Astrocyte of the spinal cord (primary cell): ENCODE measurements around the gene NELFB.

ENCODE experiments used
- DNase-seq: peaks from one replicate; pipeline ENCODE4 v3.0.0; 2011; ENCODE audit warnings: low read depth, low spot score
- H3K4me3 ChIP-seq: 2 replicates; pipeline ENCODE4 v1.5.1; 2011; ENCODE audit warnings: low read depth, mild to moderate bottlenecking, low read length, moderate library complexity
- in situ Hi-C: cut with HindIII; loops from 2 replicates; pipeline ENCODE4 v1.10.0; 2017; ENCODE audit warnings: low sequenced_read_pairs
- TF ChIP-seq, protein P1 (sequence below): IDR thresholded peaks from 2 replicates; pipeline ENCODE4 v1.5.1; 2012; ENCODE audit warnings: low read depth, mild to moderate bottlenecking, low read length, inconsistent platforms

NELFB gene

DNA sequence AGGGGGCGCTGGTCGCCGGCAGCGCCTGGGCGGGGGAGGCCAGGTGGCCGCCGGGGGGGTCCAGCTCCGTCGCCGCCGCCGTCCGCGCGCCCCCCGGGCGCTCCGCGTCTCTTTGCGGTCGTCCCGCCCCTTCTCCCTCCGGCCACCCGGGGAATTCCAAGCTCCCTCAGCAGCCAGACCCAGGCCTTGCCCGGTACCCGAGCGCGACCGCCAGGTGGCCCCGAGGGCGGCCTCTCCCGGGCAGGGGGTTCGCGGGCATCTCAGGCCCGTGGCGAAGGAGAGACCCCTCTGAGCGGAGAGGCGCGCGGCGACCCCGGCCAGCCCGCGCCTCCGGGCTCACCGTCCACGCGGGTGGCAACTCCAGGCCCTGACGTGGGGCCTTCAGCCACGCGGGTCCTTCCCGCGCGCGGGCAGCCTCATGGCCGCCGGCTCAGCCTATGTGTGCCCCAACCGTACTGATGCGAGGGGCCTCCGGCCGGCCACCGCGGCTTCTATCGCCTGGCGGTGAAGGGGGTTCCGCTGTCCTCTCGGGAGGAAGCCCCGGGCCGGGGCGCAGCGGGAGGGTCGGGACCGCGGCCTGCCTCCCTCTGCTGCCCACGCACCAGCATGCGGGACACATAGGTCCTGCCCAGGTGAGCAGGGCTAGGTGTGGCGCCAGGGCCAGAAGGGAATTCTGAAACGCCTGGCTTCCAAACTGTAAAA is 47.5 kb downstream of the NELFB start:
- in situ Hi-C loops = no loop called here
- DNase-seq = peak; percentile 35
- TF ChIP-seq, protein P1, sequence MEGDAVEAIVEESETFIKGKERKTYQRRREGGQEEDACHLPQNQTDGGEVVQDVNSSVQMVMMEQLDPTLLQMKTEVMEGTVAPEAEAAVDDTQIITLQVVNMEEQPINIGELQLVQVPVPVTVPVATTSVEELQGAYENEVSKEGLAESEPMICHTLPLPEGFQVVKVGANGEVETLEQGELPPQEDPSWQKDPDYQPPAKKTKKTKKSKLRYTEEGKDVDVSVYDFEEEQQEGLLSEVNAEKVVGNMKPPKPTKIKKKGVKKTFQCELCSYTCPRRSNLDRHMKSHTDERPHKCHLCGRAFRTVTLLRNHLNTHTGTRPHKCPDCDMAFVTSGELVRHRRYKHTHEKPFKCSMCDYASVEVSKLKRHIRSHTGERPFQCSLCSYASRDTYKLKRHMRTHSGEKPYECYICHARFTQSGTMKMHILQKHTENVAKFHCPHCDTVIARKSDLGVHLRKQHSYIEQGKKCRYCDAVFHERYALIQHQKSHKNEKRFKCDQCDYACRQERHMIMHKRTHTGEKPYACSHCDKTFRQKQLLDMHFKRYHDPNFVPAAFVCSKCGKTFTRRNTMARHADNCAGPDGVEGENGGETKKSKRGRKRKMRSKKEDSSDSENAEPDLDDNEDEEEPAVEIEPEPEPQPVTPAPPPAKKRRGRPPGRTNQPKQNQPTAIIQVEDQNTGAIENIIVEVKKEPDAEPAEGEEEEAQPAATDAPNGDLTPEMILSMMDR = peak; percentile 56
- peak overlapping the region; percentile 20 for H3K4me3 ChIP-seq

DNA sequence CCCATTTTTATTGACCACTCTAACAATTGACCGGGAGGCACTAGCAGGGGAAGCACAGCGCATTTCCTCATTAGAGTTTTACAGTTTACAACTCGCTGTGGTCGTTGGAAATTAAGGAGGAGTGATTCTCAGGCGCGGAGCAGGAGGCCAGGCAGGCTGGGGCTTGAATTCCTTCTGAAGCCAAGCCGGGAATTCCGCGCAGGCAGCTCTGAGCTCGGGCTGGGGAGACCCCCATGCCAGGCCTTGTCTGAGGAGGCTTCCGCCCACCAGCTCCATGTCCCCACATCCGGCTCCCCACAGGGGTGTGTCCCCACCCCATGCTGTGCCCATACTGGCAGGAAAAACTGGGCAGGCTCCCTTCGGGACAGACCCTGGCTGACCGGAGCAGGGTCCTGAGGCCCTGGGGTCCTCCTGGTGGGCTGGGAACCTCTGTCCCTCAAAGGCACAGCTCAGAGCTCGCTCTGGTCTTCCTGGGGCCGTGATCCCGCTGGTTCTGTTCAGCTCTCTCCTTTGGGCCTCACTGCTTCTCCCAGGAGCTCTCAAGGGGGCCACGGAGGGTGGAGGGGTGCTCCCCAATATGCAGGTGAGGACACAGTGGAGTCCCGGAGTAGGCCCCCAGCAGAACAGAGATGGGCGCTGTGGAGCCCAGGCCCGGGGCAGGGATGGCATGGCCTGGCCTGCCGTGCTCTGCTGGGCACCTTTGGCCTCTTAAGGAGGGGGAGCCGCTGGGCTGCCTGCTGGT is 48.2 kb downstream of the NELFB start:
- in situ Hi-C loops = no loop called here
- H3K4me3 ChIP-seq = no peak overlapping the region
- no peak for DNase-seq
- TF ChIP-seq, protein P1 = no peak

DNA sequence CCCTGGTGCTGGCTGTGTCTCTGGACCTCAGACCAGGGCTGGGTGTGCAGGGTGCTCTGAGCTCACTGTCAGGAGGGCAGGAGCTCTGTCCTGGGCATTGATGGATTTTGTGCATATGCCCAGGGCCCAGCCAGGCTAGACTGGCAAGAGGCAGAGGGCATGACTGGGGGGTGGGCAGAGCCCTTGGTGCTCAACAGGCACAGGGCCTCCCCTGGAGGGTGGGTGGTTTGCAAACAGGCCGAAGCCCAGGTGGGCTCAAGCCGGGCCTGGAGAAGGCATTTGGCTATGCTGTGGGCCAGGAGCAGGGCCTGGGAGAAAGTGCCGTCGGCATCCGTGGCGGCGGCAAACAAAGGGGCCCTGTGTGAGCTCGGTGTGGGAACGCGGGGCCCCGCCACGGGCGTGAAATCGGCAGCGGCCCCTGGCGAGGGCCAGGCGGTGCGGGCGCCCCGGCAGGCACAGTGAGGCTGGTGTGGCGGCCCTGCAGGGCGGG is 48.8 kb downstream of the NELFB start:
- no peak overlapping the region for H3K4me3 ChIP-seq
- no peak for DNase-seq
- TF ChIP-seq, protein P1 = no peak
- in situ Hi-C loops = no loop called here

DNA sequence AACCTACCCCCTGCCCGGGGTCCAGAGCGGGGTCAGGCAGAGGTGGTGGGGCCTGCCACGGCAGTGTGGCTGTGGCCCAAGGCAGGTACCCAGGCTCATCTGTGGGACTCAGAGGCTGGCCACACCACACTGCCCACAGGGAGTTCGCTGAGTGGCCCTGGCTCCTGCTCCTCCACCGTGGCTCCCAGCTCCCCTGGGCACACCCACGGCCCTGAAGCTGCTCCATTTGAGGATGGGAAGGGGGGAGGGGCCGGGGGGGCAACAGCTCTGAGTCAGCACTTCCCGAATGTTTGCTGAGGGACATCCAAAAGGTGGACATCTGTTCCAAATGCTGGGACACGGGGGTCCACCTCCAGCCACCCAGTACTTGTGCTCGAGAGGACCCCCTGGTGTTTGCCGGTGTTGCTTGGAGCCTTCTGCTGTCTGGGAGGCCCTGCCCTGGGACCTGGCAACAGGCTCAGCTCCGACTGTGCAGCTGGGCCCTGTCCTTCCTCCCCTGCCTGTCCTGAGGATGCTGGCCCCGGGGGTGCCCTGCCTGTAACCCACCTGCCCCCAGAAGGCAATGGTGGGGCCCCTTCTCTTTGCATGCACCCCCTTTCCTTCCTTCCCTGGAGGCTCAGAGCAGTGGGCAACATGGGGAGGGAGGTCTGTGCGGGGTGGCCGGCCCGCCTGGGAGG is 49.4 kb downstream of the NELFB start:
- no peak for DNase-seq
- no peak overlapping the region for H3K4me3 ChIP-seq
- TF ChIP-seq, protein P1 = no peak
- in situ Hi-C loops = no loop called here

DNA sequence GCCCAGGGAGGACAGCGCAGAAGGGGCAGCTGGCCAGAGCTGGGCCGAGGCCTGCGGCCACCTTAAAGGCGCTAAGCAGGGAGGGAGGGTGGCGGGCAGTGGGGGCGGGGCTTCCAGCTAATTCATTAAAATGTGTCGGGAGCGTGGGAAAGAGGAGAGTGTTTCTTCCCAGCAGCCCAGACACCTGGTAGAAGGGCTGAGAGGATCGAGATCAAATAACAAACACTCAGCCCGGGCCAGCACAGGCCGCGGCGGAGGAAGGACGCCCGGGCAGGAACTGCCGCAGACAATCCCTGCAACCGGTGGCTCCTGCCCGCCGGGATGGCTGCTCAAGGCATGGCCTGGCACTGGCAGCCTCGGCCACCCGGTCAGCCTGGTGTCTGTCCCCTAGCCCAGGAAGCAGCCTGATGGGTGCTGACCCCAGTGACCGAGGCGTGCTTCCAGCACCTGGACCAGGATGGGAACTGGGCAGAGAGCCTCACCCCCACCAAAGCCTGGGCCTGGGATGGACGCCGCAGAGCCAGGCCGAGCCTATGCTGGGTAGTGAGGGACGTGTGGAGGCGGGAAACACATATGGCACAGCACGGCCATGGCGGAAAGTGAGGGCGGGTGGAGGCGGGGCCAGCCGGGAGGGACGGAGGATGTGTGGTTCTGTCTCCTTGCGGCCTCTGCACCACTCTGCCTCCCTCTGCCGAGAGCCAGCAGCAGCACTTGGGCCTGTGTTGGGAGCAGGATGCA is 50.1 kb downstream of the NELFB start:
- in situ Hi-C loops = no loop called here
- TF ChIP-seq, protein P1 = peak; percentile 19
- no peak overlapping the region for H3K4me3 ChIP-seq
- DNase-seq = peak; percentile 39

DNA sequence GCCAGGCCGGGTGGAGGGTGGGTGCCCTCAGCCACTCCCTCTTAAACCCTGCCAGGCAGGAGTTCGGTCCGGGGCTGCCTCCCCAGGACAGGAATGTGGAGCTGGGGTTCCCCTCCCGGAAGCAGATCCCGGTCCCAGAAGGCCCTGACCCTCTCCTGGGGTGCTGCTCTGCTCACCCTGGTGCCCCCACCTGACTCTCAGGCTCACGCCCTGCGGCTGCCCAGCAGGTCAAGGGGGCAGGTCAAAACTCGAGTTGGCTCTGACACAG is 50.6 kb downstream of the NELFB start:
- H3K4me3 ChIP-seq = no peak overlapping the region

More for the DNA sequence above, 50.6 kb downstream of the NELFB start:
- TF ChIP-seq, protein P1 = no peak
- in situ Hi-C loops = no loop called here
- no peak for DNase-seq
